GM21360 (cell line): ENCODE data around the gene PADI3.

Experiments used
- ATAC-seq: cut with Tn5 transposase; IDR thresholded peaks from one replicate; pipeline ENCODE4 v1.9.1; 2021; ENCODE audit warnings: mild to moderate bottlenecking, moderate library complexity; ENCODE audit not compliant: unreplicated experiment

PADI3 gene, protein sequence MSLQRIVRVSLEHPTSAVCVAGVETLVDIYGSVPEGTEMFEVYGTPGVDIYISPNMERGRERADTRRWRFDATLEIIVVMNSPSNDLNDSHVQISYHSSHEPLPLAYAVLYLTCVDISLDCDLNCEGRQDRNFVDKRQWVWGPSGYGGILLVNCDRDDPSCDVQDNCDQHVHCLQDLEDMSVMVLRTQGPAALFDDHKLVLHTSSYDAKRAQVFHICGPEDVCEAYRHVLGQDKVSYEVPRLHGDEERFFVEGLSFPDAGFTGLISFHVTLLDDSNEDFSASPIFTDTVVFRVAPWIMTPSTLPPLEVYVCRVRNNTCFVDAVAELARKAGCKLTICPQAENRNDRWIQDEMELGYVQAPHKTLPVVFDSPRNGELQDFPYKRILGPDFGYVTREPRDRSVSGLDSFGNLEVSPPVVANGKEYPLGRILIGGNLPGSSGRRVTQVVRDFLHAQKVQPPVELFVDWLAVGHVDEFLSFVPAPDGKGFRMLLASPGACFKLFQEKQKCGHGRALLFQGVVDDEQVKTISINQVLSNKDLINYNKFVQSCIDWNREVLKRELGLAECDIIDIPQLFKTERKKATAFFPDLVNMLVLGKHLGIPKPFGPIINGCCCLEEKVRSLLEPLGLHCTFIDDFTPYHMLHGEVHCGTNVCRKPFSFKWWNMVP

DNA sequence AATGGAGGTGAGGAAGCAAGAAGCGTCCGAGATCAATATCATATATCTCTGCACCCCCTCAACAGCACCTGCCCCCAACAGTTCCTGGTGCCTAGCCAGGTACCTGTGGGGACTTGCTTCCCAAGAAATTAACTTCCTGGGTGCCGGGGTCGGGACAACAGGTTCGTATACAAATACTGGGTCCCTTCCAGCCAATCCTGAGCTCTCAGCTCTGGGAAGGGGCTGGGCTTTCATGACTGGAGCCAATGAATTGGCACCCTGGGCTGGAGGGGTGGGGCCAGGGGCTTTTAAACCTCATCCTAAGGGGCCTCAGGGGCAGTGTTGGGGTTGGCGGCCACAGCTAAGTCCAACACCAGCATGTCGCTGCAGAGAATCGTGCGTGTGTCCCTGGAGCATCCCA is at the start of gene PADI3:
Gene PADI3, plus strand, starts transcription at position 318 of the 400 bp plus-strand sequence. Its CDS starts 40 bp downstream, at position 358.
- no peak for ATAC-seq

GRCh38 chr1:17199267-17200044 is 49.4 kb upstream of the PADI3 start:
- no peak for ATAC-seq

- ATAC-seq, result no peak
Measured at GRCh38 chr1:17200246-17200645, 48.7 kb upstream of the PADI3 start.

DNA sequence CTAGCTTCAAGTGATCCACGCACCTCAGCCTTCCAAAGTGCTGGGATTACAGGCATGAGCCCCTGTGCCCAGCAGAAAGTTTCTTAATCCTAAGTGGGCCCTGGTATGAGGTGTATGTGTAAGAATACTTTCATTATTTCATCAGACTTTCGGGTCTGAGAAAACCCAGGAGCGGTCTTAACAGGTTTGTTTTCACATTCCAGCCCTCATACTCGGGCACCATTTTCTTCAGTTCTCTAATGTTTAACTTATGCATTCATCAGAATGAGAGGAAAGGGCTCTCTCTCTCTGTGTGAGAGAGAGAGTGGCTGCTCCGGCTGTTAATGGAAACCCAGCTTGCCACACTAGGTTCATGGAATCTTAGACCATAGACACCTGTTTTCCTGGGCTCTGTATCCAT is 48.1 kb upstream of the PADI3 start:
- no peak for ATAC-seq

DNA sequence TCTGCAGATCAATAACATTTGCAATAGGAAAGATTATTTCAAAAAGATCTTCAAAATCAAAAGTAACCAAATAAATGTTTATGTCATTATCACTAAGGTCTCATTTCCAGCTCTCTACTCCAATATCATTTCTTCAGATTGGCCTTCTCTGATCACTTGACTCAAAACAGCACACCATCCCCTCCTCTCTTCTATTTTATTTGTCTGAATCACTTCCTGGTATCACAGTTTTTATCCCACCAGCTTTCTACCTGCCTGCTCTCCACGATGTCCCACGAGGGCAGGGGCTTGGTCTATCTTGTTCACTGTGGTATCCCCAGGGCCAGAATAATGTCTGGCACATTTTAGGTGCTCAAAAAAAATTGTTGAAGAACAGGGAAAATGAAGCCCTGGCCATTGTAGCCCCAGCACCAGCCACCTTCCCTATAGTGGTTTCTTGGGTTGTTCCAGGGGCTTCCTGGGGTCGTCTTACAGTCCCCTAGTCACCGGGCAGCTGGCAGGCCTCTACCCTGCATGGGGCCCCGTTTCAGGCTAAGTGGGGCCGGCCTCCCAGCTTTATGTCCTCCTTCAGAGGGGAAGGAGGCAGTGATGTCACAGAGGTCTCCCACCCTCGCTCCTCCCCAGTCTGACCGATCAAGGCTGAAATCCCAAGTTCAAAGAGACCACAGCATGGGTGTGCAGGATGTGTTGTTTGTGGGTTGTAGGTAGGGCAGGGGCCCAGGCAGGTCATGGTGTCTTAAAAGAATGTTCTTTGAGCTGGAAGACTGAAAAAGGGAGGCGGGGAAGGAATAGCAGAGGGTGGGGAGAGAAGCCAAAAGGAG is 47.5 kb upstream of the PADI3 start:
- no peak for ATAC-seq

- ATAC-seq, result no peak
Measured at GRCh38 chr1:17204546-17205440, 44.1 kb upstream of the PADI3 start, which contains the start of gene PADI1. Gene PADI1, plus strand, starts transcription at chr1:17205128. Its CDS starts 90 bp downstream, at chr1:17205218.

DNA sequence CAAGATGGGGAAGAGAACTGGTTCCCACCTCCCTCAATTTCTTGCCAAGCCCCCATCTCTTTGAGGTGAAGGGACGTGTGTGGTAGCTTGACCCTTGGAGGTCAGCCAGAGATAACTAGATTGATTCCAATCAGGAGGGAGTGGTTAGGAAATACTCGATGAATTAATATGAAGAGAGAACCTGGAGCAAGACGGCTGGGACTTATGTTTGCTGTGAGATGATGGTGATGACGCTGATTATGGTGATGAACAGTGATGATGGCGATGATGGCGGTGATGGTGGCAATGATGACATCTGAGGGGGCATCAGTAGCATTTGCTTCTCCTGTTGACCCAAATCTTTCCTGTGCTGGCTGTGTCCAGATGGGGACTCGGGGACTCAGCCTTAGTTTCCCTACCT is 43.2 kb upstream of the PADI3 start:
- ATAC-seq, result no peak

DNA sequence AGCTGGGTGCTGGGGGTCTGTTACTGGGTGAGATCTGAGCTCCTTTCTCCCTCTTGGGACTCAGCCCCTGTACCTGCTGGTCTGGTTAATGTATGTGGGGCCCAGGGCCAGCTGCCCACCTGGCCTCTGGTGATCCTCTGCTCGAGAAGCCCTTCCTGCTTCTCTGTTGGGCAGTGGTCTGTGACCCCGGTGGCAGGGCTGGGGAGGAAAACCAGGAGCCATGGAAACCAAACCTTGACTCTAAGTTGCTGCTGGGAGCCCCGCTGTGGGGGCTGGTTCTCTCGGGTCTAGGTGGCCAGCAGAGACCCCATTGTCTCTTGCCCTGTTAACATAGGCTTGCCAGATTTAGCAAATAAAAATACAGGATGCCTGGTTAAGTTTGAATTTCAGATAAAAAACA is 42.7 kb upstream of the PADI3 start:
- no peak for ATAC-seq

DNA sequence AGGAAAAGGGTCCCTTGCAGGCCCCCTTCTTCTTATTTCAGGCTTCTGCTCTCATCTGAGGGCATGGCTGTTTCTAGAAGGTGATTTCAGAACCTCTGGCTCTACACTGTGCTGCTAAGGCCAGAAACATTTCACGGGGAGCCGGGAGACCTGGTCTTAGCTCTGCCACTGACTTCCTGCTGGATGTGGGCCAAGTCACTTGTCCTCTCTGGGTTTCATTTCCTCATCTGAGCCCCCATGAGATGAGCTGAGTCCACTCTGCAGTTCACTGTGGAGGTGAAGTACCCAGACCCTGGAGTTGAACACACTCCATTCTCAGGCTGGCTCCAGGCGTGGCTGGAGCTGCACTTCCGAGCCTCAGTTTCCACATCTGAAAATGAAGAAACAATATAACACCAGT is 41.9 kb upstream of the PADI3 start:
- ATAC-seq, result peak; percentile 44

DNA sequence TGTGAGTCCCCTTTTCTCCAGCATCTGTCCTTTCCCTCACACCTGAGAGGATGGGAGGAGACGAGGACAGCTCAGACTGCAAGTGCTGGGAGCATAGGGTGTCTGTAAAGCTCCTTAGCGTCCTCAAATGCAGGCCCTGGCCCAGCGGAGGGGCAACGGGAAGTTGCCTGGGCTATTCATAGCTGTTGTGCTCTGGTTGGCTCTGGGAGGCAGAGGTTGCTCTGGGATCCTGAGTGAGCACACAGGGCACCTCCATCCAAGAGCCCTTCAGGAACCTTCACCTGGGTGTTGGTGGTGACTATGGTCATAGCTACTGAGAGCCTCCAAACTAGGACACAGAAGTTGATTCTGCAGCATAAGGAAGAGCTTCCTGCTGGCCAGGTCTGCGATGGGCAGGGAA is 41.4 kb upstream of the PADI3 start:
- no peak for ATAC-seq

- ATAC-seq, result no peak
Measured at GRCh38 chr1:17207966-17208418, 40.9 kb upstream of the PADI3 start.

- ATAC-seq, result no peak
Measured at GRCh38 chr1:17208546-17208945, 40.4 kb upstream of the PADI3 start.

DNA sequence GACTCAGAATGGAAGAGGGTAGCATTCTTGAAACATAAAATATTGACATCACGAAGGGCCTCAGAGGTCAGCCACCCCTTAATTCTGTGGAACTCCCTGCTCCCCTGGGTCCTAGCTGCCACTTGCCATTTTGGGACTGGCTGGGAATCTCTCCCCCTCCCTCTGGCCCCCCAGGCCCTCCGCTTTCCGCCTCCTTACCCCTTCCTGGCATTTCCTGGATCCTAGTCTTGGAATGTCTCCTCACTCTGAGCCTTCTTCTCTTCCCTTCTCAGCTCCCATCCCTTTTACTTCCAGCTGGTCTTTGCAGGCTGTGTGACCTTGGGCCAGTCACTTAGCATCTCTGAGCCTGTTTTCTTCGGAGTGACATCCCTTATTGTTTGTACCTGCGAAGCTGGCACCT is 39.5 kb upstream of the PADI3 start:
- no peak for ATAC-seq

DNA sequence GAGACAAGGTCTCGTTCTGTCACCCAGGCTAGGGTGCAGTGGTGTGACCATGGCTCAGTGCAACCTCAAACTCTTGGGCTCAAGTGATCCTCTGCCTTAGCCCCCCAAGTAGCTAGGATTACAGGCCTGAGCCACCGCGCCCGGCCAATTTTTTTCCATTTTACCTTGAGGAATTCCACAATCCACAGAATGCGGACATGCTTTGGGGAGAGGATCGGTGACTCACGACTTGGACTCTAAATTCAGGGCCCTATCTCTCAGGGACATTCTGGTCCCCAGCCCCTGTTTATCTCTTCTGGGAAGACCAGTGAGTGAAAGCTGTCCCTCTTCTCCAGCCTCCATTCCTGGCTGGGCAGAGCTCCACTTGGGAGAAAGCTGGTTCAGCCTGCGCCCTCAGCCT is 38.7 kb upstream of the PADI3 start:
- no peak for ATAC-seq

DNA sequence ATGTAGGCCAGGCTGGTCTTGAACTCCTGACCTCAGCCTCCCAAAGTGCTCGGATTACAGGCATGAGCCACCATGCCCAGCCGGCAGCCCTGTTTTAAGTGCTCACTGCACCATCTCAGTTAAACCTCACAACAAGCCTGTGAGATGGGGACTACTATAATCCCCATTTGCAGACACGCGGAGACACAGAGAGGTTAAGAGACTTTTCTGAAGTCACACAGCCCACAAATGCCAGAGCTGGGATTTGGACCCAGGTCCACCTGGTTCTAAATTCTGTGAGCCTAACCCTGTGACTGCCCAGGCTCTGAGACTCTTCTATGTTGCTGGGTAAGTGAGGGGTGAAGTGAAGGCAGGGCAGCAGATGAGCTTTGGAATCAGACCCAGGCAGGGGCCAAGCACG is 37.5 kb upstream of the PADI3 start:
- ATAC-seq, result no peak

DNA sequence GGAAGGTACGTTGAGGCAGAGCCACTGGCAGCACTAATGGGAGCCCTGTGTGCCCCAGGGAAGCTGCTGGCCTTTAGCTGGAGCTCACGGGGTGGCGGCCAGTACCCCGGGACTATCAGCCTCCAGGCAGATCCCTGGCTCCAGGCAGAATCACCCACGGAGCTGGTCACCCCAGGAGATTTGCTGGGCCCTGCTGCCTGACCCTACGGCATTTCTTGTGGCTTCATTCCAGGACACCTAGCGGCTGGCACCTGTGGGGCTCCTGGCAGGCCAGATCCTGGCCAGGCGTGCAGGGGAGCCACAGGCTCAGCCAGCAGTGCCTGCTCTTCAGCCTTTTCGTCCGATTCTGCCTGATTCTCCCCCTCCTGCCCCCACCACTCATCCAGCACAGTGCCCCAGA is 36.9 kb upstream of the PADI3 start:
- ATAC-seq, result no peak

DNA sequence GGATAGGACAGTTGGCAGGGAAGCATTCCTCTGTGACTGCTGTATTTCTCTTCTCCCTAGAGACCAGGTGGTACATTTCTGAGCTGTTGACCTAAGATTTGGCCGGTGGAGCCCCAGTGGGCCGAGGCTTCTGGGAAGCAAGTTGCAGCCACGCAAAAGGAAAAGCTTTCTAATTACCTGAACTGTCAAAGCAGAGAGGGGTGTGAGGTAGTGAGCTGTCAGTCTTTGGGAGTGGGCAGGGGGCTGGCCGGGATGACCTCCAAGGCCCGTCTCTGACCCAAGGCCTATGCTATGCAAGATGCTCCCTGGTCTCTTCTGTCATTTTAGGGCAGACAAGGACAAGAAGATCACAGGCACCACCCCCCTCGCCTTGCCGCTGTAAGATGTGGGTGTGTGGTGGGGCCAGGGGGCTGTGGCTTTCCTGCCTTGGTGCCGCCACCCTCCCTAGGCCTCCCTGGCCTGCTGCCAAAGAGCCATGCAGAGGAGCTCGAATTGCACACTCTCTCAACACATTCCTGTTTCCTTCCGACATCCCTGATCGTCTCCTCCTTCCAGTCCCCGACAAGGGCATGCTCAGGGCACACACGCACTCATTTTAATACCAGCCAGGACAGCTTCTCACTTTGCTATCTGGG is 36.3 kb upstream of the PADI3 start:
- no peak for ATAC-seq

DNA sequence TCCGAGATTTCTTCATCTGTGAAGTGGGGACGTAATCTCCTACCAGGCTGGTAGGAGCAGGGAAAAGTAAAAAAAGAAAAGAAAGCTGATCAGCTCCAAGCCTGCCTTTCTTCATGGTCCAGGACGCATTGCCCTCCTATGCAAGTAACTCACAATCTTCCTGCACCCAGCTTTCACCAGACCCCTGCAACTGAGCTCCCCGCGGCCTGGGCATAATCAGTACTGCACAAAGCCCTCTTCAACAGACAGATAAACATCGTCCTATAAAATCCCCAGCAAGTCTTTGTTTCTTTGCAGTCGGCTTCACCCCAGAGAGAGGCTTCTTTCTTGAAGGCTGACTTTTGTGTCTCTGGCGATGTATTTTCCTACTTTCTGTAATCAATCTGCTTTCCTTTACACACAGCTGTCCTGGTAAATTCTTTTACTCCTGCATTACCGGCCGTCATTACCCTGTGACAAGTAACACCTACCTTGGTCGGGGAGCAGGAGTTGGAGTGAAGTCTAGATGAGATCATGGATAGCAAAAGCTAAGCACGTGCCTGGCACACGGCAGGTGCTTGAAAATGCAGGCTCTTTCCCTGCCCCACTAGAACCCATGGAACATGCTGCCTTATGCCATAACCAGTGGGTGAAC is 35.6 kb upstream of the PADI3 start:
- no peak for ATAC-seq

GRCh38 chr1:17213782-17214148 is 35.1 kb upstream of the PADI3 start:
- ATAC-seq, result no peak
